ENCODE measurements around the gene SSBP4.

- TF ChIP-seq CTCF (IDR thresholded peaks at IDR 0.05) (peak in 1 of 4 experiments; percentile 6), POLR2A (IDR thresholded peaks at IDR 0.05) (no peak)
Observed at GRCh38 chr19:18428787-18429674, 9.8 kb downstream of the SSBP4 start.
